Nephron progenitor cell (in vitro differentiated cells): ENCODE measurements around the gene GTSE1.

Experiments used
- DNase-seq: peaks from one replicate; pipeline ENCODE4 v3.0.0; 2021
- H3K27ac Mint-ChIP-seq: 2 replicates; pipeline ENCODE4 v1.8.0; 2021; ENCODE audit warnings: mild to moderate bottlenecking, moderate library complexity, mixed read lengths
- H3K27me3 Mint-ChIP-seq: 2 replicates; pipeline ENCODE4 v1.8.0; 2021; ENCODE audit warnings: mild to moderate bottlenecking, low read depth, mixed read lengths; ENCODE audit not compliant: poor library complexity
- H3K36me3 Mint-ChIP-seq: 2 replicates; pipeline ENCODE4 v1.8.0; 2021; ENCODE audit warnings: low read depth, mixed read lengths
- H3K4me1 Mint-ChIP-seq: 2 replicates; pipeline ENCODE4 v1.8.0; 2021; ENCODE audit warnings: mixed read lengths
- H3K4me3 Mint-ChIP-seq: 2 replicates; pipeline ENCODE4 v1.8.0; 2021; ENCODE audit warnings: mild to moderate bottlenecking, moderate library complexity, mixed read lengths
- H3K9me3 Mint-ChIP-seq: 2 replicates; pipeline ENCODE4 v1.8.0; 2021; ENCODE audit warnings: mild to moderate bottlenecking, moderate library complexity, mixed read lengths
- CTCF ChIP-seq: fragments of 200-600 bp; sonication (generic); IDR thresholded peaks from 2 replicates; pipeline ENCODE4 v1.5.0; 2021; ENCODE audit warnings: antibody characterized with exemption

The GTSE1 gene

GRCh38 chr22:46272762-46273431 is 23.8 kb upstream of the GTSE1 start:
- TF ChIP-seq CTCF, result no peak
- H3K27ac Mint-ChIP-seq, result no peak overlapping the region
- peaks cover 10% of the 10 kb centered on the region for H3K27me3 Mint-ChIP-seq
- H3K4me3 Mint-ChIP-seq, result no peak overlapping the region
- peaks cover 13% of the 10 kb centered on the region for H3K4me1 Mint-ChIP-seq
- peaks cover 30% of the 10 kb centered on the region for H3K36me3 Mint-ChIP-seq
- no peak for DNase-seq
- H3K9me3 Mint-ChIP-seq, result no peaks in the 10 kb centered on the region

GRCh38 chr22:46273432-46274148 is 23.1 kb upstream of the GTSE1 start:
- Mint-ChIP-seq H3K27me3 (peaks cover 6% of the 10 kb centered on the region), H3K4me1 (peaks cover 8% of the 10 kb centered on the region), H3K9me3 (no peaks in the 10 kb centered on the region), H3K36me3 (peaks cover 37% of the 10 kb centered on the region), H3K27ac (no peak overlapping the region), H3K4me3 (no peak overlapping the region)
- no peak for DNase-seq
- no peak for TF ChIP-seq CTCF

- H3K36me3 Mint-ChIP-seq, result peaks cover 37% of the 10 kb centered on the region
- H3K4me1 Mint-ChIP-seq, result peaks cover 8% of the 10 kb centered on the region
- no peak overlapping the region for H3K4me3 Mint-ChIP-seq
- no peaks in the 10 kb centered on the region for H3K9me3 Mint-ChIP-seq
- peaks cover 6% of the 10 kb centered on the region for H3K27me3 Mint-ChIP-seq
- H3K27ac Mint-ChIP-seq, result no peak overlapping the region
- no peak for DNase-seq
- TF ChIP-seq CTCF, result no peak
Measured at GRCh38 chr22:46274381-46274780, 22.3 kb upstream of the GTSE1 start.

GRCh38 chr22:46275455-46276122 is 21.1 kb upstream of the GTSE1 start:
- no peak for DNase-seq
- Mint-ChIP-seq H3K27ac (no peak overlapping the region), H3K27me3 (peaks cover 10% of the 10 kb centered on the region), H3K36me3 (peaks cover 37% of the 10 kb centered on the region), H3K4me3 (no peak overlapping the region), H3K9me3 (no peaks in the 10 kb centered on the region), H3K4me1 (no peaks in the 10 kb centered on the region)
- no peak for TF ChIP-seq CTCF

- Mint-ChIP-seq H3K27me3 (peaks cover 8% of the 10 kb centered on the region), H3K4me1 (no peaks in the 10 kb centered on the region), H3K9me3 (no peaks in the 10 kb centered on the region), H3K36me3 (peaks cover 37% of the 10 kb centered on the region), H3K27ac (no peak overlapping the region), H3K4me3 (no peak overlapping the region)
- TF ChIP-seq CTCF, result no peak
- DNase-seq, result no peak
Measured at GRCh38 chr22:46276563-46276962, 20.1 kb upstream of the GTSE1 start.
